ACHN (cell line): ENCODE data around the gene LBR.
A peak's percentile ranks its signal among the peaks of the same experiment; 100 is the strongest.

Experiments used
- DNase-seq: peaks from one replicate; pipeline ENCODE4 v3.0.0-alpha.2; 2015
- in situ Hi-C: cut with HindIII; loops from 2 replicates; pipeline ENCODE4 v1.10.0; 2017; ENCODE audit warnings: low sequenced_read_pairs, low pct_ligation_motif_present, low pct_unique_long_range_greater_than_20kb

The LBR gene

GRCh38 chr1:225428068-225428880 is 436 bp upstream of the LBR start:
- peak; percentile 94 for DNase-seq
- in situ Hi-C loops, result no loop called here

- peak; percentile 41 for DNase-seq
- in situ Hi-C loops, result no loop called here
Measured at GRCh38 chr1:225426395-225427234, 1.2 kb downstream of the LBR start.

- DNase-seq, result peak; percentile 73
Measured at GRCh38 chr1:225425201-225425786, 2.5 kb downstream of the LBR start.

GRCh38 chr1:225424562-225425200 is 3.2 kb downstream of the LBR start:
- peak; percentile 76 for DNase-seq
- in situ Hi-C loops, result no loop called here

More at GRCh38 chr1:225425201-225425786, 2.5 kb downstream of the LBR start:
- in situ Hi-C loops, result no loop called here

- in situ Hi-C loops, result no loop called here
- no peak for DNase-seq
Measured at GRCh38 chr1:225423518-225423855, 4.4 kb downstream of the LBR start.

- in situ Hi-C loops, result no loop called here
- no peak for DNase-seq
Measured at GRCh38 chr1:225422795-225423517, 4.9 kb downstream of the LBR start.

- DNase-seq, result no peak
- in situ Hi-C loops, result no loop called here
Measured at GRCh38 chr1:225422031-225422605, 5.7 kb downstream of the LBR start.

- in situ Hi-C loops, result no loop called here
- no peak for DNase-seq
Measured at GRCh38 chr1:225418598-225418997, 9.2 kb downstream of the LBR start.

- in situ Hi-C loops, result no loop called here
- no peak for DNase-seq
Measured at GRCh38 chr1:225418059-225418458, 9.8 kb downstream of the LBR start.

GRCh38 chr1:225415967-225416745 is 11.7 kb downstream of the LBR start:
- DNase-seq, result no peak

GRCh38 chr1:225415307-225415706 is 12.5 kb downstream of the LBR start:
- in situ Hi-C loops, result no loop called here
- no peak for DNase-seq

More at GRCh38 chr1:225415967-225416745, 11.7 kb downstream of the LBR start:
- in situ Hi-C loops, result no loop called here

- in situ Hi-C loops, result no loop called here
- no peak for DNase-seq
Measured at GRCh38 chr1:225413708-225414375, 14.0 kb downstream of the LBR start.

GRCh38 chr1:225412803-225413351 is 15.0 kb downstream of the LBR start:
- in situ Hi-C loops, result no loop called here
- peak; percentile 48 for DNase-seq

GRCh38 chr1:225412321-225412720 is 15.5 kb downstream of the LBR start:
- DNase-seq, result no peak
- in situ Hi-C loops, result no loop called here

GRCh38 chr1:225410036-225410435 is 17.8 kb downstream of the LBR start:
- no peak for DNase-seq
- in situ Hi-C loops, result no loop called here

- in situ Hi-C loops, result no loop called here
- DNase-seq, result no peak
Measured at GRCh38 chr1:225409051-225409450, 18.8 kb downstream of the LBR start.

- in situ Hi-C loops, result no loop called here
- no peak for DNase-seq
Measured at GRCh38 chr1:225408249-225408648, 19.6 kb downstream of the LBR start.
